GM23338 (cell line): ENCODE measurements around the gene TMEM239.

Source experiments
- CTCF ChIP-seq, 2 experiments: fragments of 200-600 bp in 1 of 2; sonication (generic) in 1 of 2; conservative IDR thresholded peaks; 2 replicates each; pipeline versions ENCODE4 v1.5.1 to v1.6.1; 2016 to 2017; ENCODE audit warnings: antibody characterized with exemption in 2 of 2, low read depth in 2 of 2, mild to moderate bottlenecking in 2 of 2, moderate library complexity in 1 of 2
- EZH2 ChIP-seq: fragments of 200-600 bp; sonication (generic); IDR thresholded peaks from one replicate; pipeline ENCODE4 v1.8.0; 2017; ENCODE audit warnings: antibody characterized with exemption, mild to moderate bottlenecking, low read depth; ENCODE audit not compliant: unreplicated experiment
- ZNF114 ChIP-seq: fragments of 250-450 bp; sonication (Bioruptor Pico); IDR thresholded peaks from 2 replicates; pipeline ENCODE4 v1.5.0; 2020; ENCODE audit warnings: mild to moderate bottlenecking, moderate library complexity

GRCh38 chr20:2858591-2858990, 42.4 kb downstream of the TMEM239 start:
- TF ChIP-seq CTCF (conservative IDR thresholded peaks at IDR 0.05; ENCODE audit: low read depth in 2 of 2), result no peak
- TF ChIP-seq EZH2, result no peak
- no peak for TF ChIP-seq ZNF114 (CRISPR knock-in tag)
